Skin of body (tissue), 2 donors: ENCODE data around the gene RBM28. TPM values are rescaled to one million over a fixed set of nuclear protein-coding genes. Genes with fewer than 3 reads are reported as not detected.
"Not testable (repeated sequence)": the region's sequence is repeated elsewhere in the genome, so short reads cannot be mapped to it uniquely, and the experiment has no call there.

Experiments used
- DNase-seq: peaks from one replicate; lab custom pipeline; 2025; lab: John Stamatoyannopoulos, UW
- total RNA-seq: library from RNA; depleted of rRNA; stranded (reverse); fragments of >200 nt; gene quantifications from one replicate; pipeline ENCODE4 v1.2.3, GENCODE V29; 2014

Gene RBM28
- total RNA-seq, 1 donor from 2014 or later = 23.2 TPM

DNA sequence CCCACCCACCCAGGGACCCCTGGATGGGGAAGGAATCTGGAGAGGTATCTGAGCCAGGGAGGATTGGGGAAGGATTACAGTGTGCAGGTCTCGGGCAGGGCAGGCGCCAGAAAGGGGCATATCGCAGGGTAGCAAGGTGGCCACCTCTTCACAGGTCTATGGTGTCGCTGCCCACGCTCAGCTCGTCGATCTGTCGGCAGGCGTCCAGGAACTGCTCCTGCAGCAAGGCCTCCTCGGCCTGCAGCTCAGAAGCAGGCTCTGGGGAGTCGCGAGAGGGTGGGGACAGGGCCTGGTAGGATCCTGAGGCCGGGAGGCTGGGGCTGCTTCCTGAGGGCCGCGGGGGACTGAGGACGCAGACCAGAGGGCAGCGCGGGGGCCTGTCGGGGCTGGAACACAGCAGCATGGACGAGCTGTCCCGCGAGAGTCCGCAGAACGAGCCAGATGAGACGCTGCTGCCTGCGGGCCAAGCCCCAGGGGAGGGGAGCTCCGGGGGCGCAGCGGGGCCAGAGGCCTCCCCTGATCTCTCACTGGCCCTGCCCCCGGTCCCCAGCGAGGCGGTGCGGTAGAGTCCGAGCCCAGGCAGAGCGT, 7.1 kb upstream of the RBM28 start:
- no peak for DNase-seq

GRCh38 chr7:128349466-128349825, 5.7 kb upstream of the RBM28 start:
- no peak for DNase-seq

DNA sequence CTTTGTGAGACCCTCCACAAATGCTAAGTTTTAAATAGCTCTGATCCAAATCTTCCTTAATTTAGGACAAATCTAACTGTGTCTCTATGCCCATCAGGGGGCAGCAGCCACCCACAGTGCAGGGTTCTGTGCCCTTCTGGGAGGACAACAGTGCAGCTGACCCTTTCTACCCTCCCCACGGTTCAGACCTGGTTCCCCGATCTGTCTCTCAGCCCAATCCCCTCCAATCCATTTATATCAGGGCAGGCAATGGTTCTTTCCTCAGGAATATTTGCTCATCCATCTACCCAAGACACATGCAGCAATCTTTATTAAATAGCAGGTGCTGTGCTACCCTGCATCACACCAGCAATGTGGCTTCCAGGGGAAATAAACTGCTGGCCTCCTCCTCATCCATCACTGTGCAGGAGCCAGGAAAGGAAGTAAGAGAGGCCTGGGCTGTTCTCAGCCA, 4.0 kb upstream of the RBM28 start:
- no peak for DNase-seq

GRCh38 chr7:128344431-128344774, 695 bp upstream of the RBM28 start:
- no peak for DNase-seq

DNA sequence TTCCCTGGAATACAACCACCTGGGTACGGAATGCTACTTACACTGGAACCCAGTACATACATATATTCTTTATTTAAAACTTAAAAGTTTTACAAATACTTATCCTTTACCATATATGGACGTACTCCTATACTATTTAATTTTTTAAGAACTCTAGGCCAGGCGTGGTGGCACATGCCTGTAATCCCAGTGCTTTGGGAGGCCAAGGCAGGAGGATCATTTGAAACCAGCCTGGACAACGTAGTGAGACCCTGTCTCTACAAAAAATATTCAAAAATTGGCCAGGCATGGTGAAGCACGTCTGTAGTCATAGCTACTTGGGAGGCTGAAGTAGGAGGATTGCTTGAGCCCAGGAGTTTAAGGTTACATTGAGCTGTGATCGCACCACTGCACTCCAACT, 2.0 kb downstream of the RBM28 start:
- no peak for DNase-seq

DNA sequence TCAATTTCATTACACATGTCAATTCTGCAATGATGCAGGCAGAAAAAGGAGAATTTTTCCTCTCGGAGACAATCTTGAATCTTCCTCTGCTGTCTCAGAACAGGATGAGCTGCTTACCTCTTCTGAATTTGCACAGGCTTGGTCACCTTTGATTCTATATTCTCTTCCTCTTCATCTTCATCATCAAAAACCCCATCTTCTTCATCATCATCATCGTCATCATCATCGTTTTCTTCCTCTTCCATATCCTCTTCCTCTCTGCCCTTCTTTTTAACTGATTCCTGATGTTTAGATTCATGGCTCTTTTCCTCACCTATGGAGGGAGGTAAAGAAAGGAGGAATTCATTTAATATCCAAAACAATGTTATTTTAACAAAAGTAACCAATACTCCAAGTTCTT, 8.0 kb downstream of the RBM28 start:
- no peak for DNase-seq

DNA sequence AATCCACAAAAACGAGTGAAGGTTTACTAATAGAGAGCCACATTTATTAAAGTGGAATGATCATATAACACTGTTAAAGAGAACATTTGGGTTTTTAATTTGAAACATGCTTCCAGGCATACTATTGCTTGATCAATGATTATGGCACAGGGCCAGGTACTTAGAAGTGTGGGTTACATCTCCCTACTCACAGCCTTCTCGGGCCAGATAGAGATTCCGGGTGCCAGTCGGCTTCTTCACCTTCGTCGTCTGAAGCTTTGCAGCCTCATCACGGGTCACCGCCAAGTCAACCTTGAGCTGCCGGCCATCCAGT, 19.4 kb downstream of the RBM28 start:
- DNase-seq = no peak

GRCh38 chr7:128323459-128324367, 20.0 kb downstream of the RBM28 start:
- DNase-seq = no peak

DNA sequence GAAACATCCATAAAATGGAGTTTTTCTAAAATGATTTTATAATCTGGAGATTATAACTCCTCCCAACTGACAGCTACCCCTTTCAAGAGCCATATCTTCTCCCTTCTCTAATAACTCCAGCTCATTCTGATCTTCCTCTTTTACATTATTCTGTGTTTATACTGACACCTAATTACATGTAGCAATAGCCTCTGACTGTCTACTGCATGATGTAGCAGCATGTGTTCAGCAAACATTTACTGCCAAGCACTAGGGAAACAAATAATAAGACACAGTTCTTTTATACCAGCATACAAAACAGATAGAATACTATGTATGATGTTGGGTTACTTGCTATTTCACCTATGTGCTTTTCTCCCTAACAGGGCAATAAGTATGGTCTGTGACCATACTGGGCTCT, 20.7 kb downstream of the RBM28 start:
- DNase-seq = no peak

DNA sequence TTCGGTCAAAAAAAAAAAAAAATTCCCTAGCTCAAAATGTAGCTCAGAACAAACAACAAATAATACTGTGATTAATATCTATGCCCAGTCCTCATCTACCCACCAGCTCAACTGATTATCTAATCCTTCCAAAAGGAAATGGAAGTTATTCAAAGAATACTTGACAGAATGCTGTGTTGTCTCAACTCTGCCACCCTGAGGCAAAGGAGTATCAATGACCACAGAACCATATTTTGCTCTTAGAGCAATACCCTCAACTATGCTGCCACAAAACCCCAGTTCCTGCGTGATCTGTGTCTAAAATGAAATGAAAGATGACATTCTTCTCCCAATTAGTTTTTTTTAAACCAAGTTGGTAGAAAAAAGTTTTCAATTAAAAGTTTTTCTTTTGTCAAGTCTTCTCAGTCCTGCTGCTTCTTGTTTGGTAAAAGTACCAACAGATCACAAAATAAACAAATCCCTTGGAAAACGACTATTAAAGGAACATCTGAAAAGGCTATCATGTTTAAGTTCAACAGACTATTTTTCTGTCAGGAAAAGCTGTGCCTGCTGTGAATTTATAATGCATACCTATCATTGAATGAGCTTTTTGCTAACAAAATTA, 21.6 kb downstream of the RBM28 start:
- DNase-seq = no peak

DNA sequence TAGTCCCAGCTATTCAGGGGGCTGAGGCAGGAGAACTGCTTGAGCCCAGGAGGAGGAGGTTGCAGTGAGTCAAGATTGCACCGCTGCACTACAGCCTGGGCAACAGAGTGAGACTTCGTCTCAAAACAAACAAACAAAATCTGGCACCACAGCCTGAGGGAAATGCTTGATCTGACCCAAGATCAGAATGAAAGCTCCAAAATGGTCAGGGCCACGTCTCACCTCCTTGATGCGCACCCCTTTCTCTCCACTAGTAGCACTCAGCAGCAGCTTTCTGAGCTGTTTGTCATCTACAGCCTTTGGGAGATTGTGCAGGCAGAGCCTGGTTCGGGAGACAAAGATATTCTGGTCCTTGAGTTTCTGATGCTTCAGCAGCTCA, 22.7 kb downstream of the RBM28 start:
- no peak for DNase-seq

DNA sequence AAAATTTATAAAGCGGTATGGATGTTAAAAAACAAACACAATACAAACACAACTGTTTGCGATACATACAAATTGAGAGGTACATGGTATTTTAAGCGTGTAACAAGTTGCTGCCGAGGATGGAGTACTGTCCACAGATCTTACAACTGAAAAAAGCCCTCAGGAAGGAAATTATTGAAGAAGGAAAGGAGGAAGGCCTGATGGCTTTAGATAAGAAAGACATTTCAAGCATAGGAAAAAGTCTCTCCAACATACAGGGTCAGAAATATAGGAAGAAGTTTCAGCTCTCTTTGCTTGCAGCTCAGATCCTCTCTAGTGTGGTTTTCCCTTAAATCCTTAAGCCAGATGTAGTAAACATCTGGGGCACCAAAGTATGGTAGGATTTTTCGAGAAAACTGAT, 25.0 kb downstream of the RBM28 start:
- no peak for DNase-seq

DNA sequence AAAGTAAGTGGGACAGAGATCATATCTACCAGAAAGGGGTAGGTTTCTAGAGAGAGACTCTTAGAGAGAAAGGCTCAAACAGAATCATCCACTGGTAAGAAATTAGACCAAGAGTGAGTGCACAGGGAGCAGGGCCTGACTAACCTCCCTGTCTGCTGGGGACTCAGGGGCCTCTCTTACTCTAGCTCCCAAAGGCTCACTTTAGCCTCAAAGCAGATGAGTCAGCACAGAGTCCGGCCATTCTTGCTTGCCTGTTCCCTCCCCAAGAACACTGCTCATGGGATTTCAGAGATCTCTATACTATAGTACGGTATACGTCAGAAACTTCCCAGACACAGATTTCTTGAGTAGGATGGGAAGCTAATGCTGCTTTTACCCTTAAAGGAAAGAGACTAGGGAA, 32.7 kb downstream of the RBM28 start:
- no peak for DNase-seq

GRCh38 chr7:128310499-128310898, 33.2 kb downstream of the RBM28 start:
- DNase-seq = no peak

DNA sequence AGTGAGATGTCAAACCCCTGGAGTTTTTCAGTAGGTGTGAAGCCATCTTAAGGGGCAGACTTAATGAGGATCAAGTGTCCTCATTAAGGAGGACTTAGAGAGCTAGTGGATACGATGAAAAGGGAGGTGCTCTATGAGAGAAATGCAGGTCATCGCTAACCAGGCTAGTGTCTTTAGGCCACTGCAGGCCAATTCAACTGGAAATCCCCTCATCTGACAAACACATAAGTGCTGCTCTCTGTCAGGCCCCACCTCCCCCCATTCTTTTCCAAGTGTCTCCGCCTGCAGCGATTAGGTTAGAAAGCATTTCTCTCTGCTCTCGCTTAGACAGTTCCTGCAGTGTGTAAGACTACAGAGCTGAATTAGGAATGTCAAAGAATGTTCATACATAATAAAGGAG, 33.7 kb downstream of the RBM28 start:
- no peak for DNase-seq

DNA sequence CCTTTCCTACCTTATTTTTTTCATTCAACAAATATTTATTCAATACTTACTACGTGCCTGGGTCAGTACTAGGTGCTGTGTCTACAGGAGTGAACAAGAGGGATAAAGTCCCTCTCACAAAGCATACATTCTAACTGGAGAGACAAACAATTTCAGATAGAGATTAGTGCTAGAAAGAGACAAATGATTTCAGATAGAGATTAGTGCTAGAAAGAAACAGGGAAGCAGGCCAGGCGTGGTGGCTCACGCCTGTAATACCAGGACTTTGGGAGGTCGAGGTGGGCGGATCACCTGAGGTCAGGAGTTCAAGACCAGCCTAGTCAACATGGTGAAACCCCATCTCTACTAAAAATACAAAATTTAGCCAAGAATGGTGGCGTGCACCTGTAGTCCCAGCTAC, 34.6 kb downstream of the RBM28 start:
- DNase-seq = no peak

DNA sequence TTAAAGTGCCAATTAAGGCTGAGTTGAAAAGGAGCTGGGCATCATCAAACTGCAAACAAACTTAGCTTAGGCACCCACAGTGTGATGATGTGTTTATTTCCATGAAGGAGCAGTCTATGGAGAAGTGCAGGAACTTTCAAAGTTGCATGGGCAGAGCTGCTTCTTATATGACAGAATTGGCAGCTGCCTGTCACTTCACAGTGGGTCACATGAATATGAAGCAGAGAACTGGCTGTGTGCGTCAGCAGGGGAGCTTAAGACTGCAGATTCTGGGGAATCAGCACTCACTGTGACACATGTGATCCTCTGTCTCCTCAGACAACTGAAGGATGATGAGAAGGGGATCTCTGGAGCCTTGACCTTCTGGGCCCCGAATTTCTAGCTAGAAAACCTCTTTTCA, 36.6 kb downstream of the RBM28 start:
- no peak for DNase-seq

DNA sequence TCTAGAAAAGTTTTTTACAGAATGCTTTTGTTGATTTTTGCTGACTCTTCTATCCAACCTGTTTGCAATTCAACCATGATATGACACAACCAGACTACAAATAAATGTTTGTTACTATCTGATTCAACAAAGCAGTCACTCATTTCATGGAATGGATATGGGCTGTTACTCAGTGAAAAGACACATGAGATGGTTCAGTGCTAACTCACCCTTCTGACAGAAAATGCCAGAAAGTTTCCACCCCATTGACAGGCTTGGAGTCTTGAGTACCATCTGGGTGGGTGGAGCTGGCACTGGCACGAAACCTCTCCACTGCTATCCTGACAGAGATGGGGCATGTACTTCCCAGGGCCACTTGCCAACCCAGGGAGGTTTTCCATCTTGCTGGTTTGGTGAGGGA, 39.5 kb downstream of the RBM28 start:
- no peak for DNase-seq

- no peak for DNase-seq
Observed at GRCh38 chr7:128303643-128304042, 40.1 kb downstream of the RBM28 start.

DNA sequence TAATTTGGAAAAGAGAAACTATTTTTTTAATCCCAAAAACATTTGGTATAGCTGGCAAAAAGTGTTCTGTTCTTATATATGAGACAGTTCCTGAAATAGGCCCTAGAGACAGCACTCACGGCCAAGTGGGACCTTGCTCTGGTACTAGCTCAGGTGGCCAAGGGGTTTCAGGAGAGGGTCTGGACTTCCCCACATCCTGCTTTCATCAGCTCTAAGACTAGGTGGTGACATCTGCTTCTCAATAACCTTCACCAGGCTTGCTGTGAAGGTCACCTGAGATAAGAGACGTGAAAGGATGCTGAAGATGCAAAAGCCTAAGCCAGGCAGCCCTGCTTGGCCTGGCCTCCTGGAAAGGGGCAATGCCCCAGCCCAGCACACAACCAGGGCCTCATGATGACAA, 40.6 kb downstream of the RBM28 start:
- DNase-seq = no peak

DNA sequence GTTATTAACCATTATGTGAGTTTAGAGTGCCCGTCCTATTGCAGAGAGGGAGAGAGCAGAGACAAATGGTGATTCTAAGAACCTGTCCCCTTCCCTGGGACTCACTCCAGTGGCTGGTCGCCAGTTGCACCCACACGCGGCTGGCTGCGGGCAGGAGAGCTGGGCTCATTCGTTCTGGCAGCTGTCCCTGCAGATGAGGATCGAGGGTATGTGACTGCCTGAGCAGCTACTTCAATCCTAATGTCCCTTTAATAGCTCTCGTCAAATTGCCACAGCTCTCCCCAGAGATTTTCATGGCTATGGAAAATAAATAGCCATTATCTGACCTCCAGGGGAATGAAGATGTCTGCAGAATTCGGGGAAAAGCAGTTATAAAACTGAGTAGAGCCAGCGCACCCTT, 41.6 kb downstream of the RBM28 start:
- no peak for DNase-seq

DNA sequence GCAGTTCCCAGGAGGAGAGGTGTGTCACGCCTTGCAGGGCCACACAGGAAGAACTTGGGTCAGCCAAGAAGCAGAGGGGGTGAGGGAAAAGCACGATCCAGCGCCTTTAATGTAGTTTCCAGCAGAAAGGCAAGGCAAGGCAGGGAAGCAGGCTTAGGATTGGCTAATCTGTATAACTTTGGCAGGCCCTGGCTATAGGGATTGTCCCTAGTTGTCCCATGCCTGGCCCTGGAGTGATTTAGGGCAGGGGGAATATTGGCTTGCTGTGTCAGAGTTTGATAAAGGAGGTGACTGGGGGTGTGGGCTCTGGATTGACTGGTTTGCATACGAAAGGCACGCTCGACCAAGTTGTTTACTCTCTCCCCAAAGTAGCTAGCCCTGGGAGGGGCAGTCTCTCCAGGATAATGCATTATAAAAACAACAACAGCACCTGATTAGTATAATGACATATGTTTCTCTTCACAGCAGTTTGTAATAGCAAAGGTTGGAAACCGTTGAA, 44.5 kb downstream of the RBM28 start:
- no peak for DNase-seq

DNA sequence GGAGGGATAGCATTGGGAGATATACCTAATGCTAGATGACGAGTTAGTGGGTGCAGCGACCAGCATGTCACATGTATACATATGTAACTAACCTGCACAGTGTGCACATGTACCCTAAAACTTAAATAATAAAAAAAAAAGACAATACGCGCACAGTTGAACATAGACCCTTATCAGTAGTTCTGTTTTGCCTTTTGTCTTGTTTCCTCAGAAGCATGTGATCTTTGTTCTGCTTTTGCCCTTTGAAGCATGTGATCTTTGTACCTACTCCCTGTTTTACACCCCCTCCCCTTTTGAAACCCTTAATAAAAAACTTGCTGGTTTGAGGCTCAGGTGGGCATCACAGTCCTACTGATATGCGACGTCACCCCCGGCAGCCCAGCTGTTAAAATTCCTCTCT, 45.7 kb downstream of the RBM28 start:
- not testable (repeated sequence) for DNase-seq
